AG09309 (cell line): ENCODE measurements around the gene ARID3B.

ENCODE experiments used
- DNase-seq: peaks from one replicate; pipeline ENCODE4 v3.0.0-alpha.2; 2010; ENCODE audit warnings: low read depth
- H3K4me3 ChIP-seq: 2 replicates; pipeline ENCODE4 v1.5.1; 2011; ENCODE audit warnings: mild to moderate bottlenecking, low read depth, low read length, moderate library complexity; ENCODE audit not compliant: control insufficient read depth
- TF ChIP-seq, protein P1 (sequence below): IDR thresholded peaks from 2 replicates; pipeline ENCODE4 v1.5.1; 2011; ENCODE audit warnings: mild to moderate bottlenecking, low read depth, low read length, inconsistent platforms; ENCODE audit not compliant: insufficient read depth, control insufficient read depth; ENCODE audit errors: missing control alignments

ARID3B gene

GRCh38 chr15:74613089-74613952 is 72.3 kb downstream of the ARID3B start:
- TF ChIP-seq, protein P1, sequence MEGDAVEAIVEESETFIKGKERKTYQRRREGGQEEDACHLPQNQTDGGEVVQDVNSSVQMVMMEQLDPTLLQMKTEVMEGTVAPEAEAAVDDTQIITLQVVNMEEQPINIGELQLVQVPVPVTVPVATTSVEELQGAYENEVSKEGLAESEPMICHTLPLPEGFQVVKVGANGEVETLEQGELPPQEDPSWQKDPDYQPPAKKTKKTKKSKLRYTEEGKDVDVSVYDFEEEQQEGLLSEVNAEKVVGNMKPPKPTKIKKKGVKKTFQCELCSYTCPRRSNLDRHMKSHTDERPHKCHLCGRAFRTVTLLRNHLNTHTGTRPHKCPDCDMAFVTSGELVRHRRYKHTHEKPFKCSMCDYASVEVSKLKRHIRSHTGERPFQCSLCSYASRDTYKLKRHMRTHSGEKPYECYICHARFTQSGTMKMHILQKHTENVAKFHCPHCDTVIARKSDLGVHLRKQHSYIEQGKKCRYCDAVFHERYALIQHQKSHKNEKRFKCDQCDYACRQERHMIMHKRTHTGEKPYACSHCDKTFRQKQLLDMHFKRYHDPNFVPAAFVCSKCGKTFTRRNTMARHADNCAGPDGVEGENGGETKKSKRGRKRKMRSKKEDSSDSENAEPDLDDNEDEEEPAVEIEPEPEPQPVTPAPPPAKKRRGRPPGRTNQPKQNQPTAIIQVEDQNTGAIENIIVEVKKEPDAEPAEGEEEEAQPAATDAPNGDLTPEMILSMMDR = no peak
- no peak for DNase-seq
- H3K4me3 ChIP-seq = no peak overlapping the region

GRCh38 chr15:74613953-74614743 is 73.1 kb downstream of the ARID3B start:
- peak overlapping the region; percentile 74 for H3K4me3 ChIP-seq
- DNase-seq = no peak

DNA sequence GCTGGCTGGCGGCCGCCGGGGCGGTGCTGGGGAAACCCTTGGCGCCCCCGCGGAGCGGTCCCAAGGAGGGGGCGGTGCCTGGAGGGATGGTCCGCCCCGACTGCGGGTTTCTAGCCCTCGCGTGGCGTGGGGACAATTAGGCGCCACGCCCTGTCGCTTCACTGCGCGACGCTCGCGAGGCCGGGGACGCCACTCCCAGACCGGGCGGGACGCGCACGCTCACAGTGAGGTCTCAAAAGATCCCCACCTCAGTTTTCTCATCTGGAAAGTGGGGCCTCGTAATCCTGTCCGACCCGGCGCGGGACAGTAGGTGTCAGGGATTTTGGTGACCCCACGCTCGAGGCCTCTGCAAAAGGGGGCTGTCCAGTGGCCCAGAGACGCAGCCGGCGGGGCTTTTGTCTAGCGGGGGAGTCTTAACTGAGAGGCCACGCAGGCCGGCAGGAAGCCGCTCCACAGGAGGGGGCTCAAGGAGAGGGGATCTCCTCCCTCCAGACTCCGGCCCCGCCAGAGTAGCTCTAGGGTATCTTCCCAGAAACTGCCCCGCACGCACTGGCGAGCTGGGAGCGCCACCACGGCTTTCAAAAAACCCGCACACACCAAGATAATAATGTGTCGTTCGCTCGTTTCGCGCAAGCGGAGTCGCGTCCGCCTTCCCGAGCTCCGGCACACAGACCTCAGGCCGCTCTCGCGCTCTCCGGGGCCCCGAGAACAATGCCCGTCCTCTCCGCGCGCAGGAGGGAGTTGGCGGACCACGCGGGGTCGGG is 73.9 kb downstream of the ARID3B start:
- peak overlapping the region; percentile 74 for H3K4me3 ChIP-seq
- no peak for DNase-seq
- TF ChIP-seq, protein P1 = no peak

More at GRCh38 chr15:74613953-74614743, 73.1 kb downstream of the ARID3B start:
- TF ChIP-seq, protein P1 = no peak

GRCh38 chr15:74615508-74616365 is 74.7 kb downstream of the ARID3B start, which contains the start of gene CLK3:
Gene CLK3, plus strand, starts transcription at chr15:74615836. Its CDS starts 3,361 bp downstream, at chr15:74619197.
- TF ChIP-seq, protein P1 = no peak
- DNase-seq = peak; percentile 48

DNA sequence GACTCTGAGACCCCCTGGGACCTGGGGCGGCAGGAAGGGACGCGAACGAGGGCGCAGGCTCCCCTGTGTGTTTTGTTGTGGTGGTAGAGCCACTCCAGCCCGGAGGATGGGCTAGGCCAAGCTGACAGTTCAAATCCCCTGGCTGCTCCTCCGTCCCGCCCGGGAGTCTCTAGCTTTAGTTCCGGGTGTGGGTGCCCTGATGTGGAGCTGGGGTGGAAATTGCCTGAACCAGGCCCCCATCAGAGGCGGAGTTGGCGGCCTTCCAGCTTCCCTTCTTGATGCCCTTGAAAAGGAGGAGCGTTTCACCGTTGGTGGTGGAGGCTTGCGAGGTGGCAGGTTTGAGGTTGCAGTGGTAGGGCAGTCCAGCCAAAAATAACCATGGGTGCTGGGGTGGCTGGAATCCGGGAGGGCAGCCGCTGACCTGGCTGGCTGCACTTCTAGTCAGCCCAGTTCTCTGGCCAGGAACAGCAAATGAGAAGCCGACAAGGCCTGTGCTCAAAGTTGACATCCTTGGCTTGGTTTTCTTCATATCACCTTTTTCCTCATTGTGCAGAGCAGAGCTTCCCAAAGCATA is 75.4 kb downstream of the ARID3B start:
- TF ChIP-seq, protein P1 = no peak
- DNase-seq = no peak

More at GRCh38 chr15:74615508-74616365, 74.7 kb downstream of the ARID3B start, which contains the start of gene CLK3:
- H3K4me3 ChIP-seq = peak within 1 kb of the TSS; percentile 74

More for the DNA sequence above, 75.4 kb downstream of the ARID3B start:
- peak overlapping the region; percentile 74 for H3K4me3 ChIP-seq
